GM19372 (cell line): ENCODE data around the gene SUGCT.

ENCODE experiments used
- ATAC-seq: cut with Tn5 transposase; IDR thresholded peaks from one replicate; pipeline ENCODE4 v1.9.1; 2021; ENCODE audit warnings: mild to moderate bottlenecking, low read depth, moderate library complexity; ENCODE audit not compliant: unreplicated experiment

SUGCT gene

DNA sequence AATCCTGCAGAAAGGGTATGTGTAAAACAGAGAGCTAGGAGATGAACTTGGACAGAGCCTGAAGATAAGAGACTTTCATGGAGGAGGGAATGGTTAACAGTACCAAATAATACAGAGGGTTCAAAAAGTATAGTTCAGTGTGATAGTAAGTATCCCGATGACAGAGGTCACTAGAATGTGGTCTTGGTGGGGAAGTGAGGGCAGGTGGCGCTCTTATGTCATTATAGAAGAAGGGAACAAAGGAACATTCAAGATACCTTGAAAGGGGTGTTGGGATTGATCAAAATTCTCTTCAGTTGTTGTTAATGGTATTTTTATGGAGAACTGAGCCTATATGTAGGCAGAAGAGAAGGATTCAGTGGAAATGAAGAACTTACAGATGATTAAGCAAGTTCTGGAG, 312.5 kb downstream of the SUGCT start:
- ATAC-seq: no peak

DNA sequence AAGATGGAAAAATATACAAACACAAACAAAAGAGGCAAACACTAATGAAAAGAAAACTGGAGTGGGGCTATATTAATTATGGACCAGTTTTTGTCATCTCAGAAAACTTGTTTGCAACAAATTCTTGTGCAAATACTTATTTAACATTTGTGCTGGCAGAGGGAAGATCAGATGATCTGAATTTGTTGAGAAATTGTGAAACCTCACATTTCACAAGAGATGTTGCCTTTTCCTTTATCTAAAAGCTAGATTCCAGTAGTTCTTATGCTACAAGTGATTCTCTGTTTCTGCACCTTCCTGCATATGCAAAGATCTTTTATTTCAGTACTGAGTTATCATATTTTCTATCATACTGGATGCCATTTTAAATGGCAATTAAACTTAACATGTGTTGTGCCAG, 320.7 kb downstream of the SUGCT start:
- no peak for ATAC-seq

- no peak for ATAC-seq
Measured at GRCh38 chr7:40457776-40458480, 323.1 kb downstream of the SUGCT start.

GRCh38 chr7:40463446-40463845, 328.6 kb downstream of the SUGCT start:
- ATAC-seq: no peak

DNA sequence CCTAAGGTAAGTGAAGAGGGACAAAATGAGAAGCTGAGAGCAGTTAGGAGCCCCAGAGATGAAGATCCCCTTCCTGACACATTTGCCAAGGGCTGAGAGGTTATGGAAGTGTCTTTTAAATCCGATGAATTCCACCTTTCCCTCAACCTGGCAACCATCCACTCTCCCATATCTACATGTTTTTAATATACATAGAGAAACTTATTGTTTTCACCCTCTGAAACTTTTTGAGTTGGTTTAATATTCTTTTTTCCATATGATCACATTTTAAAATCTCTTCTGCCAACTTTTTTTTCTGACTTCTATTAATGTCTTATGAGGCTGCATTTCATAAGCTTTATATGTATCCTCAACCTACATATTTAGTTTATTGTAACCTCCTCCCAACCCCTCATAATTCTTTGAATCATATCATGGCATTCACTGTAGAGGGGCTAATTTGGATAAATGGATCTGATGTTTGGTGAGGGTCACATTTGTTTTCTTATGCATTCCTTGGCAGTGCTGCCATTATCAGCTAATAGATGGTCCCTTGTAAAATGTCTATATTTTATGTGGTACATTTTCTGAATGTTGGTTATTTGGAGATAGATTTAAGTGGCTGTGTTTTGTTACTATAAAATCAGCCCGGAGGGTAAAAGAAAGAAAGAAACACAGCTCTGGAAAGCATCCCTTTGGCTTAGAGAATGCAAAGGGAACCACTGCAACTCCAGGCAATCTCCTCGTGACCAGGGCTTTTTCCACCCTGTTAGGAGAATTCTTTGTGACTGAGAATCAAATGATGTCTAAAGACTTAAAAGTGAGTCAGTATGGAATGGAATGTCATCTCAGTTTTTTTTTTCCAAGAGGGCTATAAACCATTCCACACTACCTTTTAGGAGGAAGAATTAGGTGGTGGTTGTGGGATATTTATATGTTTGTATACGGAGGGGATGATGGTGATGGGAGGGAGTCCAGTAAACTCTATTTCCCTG, 334.4 kb downstream of the SUGCT start:
- ATAC-seq: no peak

DNA sequence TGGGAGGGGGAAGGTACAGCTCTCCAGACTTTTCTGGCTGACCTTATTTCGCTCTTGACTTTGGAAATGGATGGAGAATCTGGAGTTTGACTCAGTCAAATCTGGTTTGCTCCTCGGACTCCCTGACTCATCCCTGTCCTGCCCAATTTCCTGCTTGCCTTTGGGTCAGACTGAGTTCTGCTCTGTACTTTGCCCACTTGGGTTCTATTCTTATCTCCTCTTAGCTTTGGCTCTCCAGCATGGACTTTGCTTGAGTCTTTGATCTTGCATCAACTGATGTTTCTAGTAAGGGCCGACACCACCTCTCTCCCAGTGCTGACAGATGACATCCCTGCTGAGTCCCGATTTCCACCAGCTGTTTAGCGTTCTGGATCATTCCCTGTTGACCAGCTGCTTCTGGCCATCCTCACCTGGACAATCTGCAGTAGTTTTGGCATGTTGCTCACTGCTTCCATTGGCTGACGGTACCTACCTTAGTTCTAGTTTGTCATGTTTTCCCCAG, 335.3 kb downstream of the SUGCT start:
- no peak for ATAC-seq

DNA sequence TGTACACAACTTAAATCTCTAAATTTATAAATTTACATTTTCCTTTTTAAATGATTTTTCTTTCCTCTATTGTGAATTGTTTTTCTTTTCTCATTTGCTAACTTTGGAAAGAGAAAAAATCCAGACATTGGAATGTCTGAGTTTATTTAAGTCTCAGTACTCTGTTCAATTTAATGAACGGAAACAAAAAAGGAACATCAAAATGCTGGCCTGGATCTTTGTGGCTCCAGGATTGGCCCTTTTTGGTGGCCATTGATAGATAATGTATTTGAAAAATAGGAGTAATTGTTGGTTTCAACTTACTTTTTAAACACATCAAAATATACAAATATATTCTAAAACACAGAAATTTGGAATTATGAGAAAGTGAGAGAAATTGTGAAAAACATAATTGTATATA, 336.0 kb downstream of the SUGCT start:
- no peak for ATAC-seq

- no peak for ATAC-seq
Measured at GRCh38 chr7:40471891-40472290, 337.1 kb downstream of the SUGCT start.

DNA sequence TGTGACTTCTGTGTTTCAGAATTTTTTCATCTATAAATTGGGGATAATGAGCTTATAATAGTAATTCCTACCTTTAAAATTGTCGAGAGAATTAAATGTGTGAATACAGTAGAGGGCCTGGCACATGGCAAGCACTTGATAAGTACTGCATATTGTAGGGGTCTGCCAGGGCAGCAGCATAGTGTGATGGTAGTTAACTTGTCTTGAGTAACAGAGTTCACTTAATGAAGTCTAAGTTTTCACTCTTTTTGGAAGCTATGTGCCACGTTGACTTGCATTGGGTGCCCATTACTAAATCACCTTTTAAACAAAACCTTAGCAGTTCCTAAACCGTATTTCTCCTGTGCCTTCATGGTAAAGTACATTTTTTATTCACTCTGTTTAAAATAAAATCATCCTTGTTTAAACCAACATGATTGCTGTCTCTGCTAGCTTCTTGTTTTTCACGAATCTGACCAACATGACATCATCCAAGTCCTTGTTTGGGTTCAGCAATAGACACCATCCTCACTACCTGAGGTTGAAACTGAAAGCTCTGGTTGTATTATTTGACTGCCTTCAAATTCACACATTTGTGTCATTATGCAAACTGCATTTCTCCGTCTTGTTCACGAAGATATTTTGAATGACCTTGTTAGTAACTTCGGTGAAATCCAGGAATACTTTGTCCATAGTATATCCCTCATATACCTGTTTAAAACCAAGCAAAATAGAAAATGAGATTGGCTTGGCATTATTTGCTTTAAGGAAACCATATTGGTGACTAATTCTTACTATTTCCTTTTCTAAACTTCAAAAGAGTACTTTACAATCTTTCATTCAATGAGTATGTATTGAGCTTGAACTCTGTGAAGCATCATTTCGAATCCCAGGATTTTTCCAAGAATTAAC, 340.2 kb downstream of the SUGCT start:
- ATAC-seq: peak; percentile 98

DNA sequence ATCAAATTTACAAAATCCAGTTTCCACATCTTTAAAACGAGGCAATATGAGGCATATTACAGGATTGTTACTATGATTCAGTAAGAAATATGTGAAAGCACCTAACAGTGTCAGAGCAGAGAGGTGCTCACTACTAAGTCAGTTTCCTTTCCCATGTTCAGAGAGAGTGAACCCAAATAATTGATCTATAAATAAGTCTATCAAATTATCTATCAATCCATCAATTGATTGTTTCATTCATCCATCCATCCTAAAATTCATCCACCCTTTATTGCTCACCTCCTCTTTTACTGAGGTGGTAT, 340.8 kb downstream of the SUGCT start:
- peak; percentile 10 for ATAC-seq

DNA sequence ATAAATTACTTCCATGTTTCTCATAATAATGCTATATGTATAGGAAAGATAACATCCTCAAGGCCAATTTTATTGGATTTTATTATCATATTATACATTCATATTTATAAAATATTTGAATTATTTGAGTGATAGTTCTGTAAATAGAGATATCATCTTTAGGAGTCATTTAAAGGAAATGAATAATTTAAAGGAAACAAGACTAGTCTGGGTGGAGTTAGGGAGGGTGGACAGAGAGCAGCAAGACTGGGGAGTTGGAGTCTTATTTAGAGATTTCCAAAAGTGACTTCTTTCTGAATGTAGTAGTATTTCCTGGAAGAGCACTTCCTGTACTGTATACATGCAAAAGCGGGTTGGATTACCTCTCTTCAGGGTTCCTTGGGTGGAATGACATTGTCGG, 342.3 kb downstream of the SUGCT start:
- ATAC-seq: no peak

- no peak for ATAC-seq
Measured at GRCh38 chr7:40482845-40483244, 348.0 kb downstream of the SUGCT start.

GRCh38 chr7:40483630-40484029, 348.8 kb downstream of the SUGCT start:
- ATAC-seq: no peak

- no peak for ATAC-seq
Measured at GRCh38 chr7:40489844-40490602, 355.2 kb downstream of the SUGCT start.

DNA sequence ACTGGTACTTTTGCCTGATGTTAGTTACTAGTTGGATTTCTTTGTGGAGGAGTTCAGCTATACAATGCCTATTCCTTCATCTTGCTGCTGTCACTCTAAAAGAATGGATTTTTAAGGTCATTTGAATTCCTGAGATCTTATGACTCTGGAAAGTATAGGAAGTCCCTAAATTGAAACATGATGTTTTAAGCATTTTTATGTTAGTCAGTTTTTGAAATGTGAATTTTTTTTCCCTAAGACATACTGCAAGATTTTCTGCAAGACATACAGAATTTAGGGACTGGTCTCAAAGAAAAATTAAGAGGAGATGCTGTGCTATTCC, 355.8 kb downstream of the SUGCT start:
- ATAC-seq: no peak

- no peak for ATAC-seq
Measured at GRCh38 chr7:40492946-40493345, 358.1 kb downstream of the SUGCT start.

- ATAC-seq: no peak
Measured at GRCh38 chr7:40493609-40494051, 358.8 kb downstream of the SUGCT start.

- no peak for ATAC-seq
Measured at GRCh38 chr7:40498924-40499510, 364.2 kb downstream of the SUGCT start.

DNA sequence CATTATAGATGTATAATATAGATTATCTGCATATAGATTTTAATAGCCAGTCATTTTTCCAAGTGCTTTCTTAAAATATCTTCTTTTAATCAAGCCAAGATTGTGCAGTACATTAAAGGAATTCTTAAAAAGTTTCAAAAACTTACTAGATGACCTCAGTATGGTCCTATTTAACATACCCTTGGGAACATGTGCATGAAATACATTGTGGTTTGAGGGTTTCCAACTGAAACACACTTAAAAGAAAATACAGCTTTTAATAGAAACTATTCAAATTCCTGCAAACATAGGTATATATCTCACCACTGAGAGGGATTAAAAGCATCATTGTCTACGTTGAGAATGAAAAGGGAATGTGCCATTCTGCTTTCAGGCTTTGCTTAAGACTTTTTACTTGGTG, 364.9 kb downstream of the SUGCT start:
- ATAC-seq: no peak

DNA sequence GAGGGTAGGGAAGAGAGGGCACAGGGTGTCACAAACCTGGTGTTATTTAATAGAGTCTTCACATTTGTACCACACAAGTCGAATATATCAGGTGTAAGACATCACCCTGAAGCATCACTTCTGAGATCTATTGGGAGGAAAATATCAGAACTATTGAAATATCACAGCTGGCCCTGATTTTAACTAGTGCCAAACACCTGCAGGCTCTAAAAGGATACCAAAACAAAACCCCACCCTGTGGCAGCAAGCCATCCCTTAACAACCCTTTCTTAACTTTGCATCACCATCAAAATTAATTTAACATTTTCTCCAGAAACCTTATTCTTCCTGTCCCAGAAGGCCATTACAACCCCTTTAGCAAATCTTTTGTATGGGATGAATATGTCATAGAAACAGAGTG, 365.4 kb downstream of the SUGCT start:
- no peak for ATAC-seq
